GM19452 (cell line): Measurements from ENCODE around the gene BTG1.

Experiments
- ATAC-seq: cut with Tn5 transposase; IDR thresholded peaks from one replicate; pipeline ENCODE4 v1.9.1; 2021; ENCODE audit not compliant: unreplicated experiment

Gene BTG1

GRCh38 chr12:92105676-92106075 is 40.0 kb downstream of the BTG1 start:
- ATAC-seq: no peak

GRCh38 chr12:92105110-92105509 is 40.5 kb downstream of the BTG1 start:
- ATAC-seq: no peak

DNA sequence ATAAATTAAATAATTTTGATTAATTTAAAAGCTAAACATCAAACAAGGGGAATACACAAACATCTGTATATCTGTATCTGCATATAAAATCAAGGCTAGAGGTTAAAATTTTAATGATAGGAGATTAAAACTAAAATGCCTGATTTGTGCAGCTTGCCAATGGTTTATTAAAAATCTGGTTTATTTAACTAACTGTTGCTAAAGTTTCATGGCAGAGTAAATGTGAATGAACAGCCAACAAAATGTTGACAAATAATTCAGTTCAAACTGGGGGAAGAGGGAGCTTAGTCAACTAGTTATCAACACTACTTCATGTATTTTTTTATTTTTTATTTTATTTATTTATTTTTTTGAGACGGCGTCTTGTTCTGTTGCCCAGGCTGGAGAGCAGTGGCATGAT is 43.0 kb downstream of the BTG1 start:
- no peak for ATAC-seq

DNA sequence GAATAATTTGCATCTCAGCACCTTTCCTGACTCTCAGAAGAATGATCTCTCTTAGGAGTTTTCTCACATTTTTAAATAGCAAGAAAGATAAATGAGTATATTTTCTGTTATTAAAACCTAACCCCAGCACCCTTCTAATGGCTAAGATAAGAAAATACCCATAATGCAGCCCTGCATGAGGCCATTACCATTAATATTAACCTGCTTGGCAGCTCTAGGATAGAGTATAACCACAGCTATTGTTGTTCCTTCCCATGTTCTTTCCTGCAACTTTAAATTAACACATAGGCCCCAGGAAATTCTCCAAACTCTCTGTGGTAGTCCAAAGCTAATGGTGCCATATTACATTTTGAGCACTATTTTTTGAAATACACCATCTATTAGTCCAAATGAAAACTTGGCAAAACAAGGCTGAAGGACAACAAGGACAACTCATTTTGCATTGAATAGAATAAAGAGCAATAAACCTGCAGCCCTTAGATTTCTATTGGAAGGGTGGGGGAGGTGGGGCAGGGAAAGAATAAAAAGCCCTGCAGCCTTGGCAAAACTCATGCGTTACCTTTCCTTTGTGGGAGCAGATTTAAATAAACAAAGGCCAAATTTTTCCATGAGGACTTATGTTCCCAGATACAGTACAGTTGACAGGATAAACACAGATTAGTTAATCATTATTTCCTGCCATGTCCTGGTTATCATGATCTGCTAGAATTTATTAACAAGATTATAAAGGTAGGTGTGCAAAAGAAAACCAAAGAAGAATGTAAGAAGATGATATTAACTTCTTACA is 46.9 kb downstream of the BTG1 start:
- ATAC-seq: no peak

GRCh38 chr12:92096346-92097136 is 49.1 kb downstream of the BTG1 start:
- no peak for ATAC-seq

DNA sequence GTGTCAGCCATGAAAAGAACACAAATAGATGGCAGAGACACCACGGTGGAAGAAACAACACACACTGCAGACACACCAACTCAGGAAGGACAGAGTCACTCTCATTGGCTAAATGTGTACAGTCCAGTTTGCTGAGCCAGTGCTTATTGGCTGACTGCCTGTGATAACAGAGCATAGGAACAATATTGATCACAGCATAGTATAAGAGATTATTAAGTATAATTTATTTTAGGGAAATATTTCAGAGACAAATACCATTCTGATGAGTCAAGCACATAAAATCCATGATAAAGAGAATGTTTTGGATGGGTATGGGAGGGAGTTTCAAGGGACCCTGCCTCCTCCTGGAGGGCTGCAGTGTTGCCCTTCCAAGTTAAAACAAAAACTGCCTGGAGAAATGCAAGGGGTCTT is 50.9 kb downstream of the BTG1 start:
- peak; percentile 36 for ATAC-seq

DNA sequence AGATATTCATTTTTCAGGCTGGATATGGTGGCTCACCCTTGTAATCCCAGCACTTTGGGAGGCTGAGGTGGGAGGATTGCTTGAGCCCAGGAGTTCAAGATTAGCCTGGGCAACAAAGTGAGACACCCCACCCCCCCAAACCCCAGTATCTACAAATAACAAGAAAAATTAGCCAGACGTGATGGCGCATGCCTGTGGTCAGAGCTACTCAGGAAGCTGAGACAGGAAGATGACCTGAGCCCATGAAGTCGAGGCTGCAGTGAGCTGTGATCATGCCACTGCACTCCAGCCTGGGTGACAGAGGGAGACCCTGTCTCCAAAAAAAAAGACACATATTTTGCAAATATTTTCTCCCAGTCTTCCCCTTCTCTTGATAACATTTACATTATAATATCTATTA is 51.3 kb downstream of the BTG1 start:
- peak; percentile 72 for ATAC-seq
